ENCODE data around the gene ESF1. TPM values are rescaled to one million over a fixed set of nuclear protein-coding genes. Genes with fewer than 3 reads are reported as not detected.

The ESF1 gene
- total RNA-seq, 1 donor = 13.8 TPM

- no peak for TF ChIP-seq CTCF (IDR thresholded peaks at IDR 0.05; ENCODE audit: insufficient read depth, low read depth, low read length)
- no peak overlapping the region for H3K4me3 ChIP-seq (ENCODE audit: low read depth, low read length)
- DNase-seq (ENCODE audit: low read depth) = no peak
Observed at GRCh38 chr20:13791540-13792459, 7.1 kb upstream of the ESF1 start.

- TF ChIP-seq CTCF (IDR thresholded peaks at IDR 0.05; ENCODE audit: insufficient read depth, low read depth, low read length) = no peak
- H3K4me3 ChIP-seq (ENCODE audit: low read depth, low read length) = no peak overlapping the region
- DNase-seq (ENCODE audit: low read depth) = no peak
Observed at GRCh38 chr20:13790708-13791107, 6.0 kb upstream of the ESF1 start.

- H3K4me3 ChIP-seq (ENCODE audit: low read depth, low read length) = no peak overlapping the region
- peak; percentile 66 for TF ChIP-seq CTCF (IDR thresholded peaks at IDR 0.05; ENCODE audit: insufficient read depth, low read depth, low read length)
- DNase-seq (ENCODE audit: low read depth) = peak; percentile 70
Observed at GRCh38 chr20:13788167-13788834, 3.6 kb upstream of the ESF1 start.

- DNase-seq (ENCODE audit: low read depth) = no peak
- TF ChIP-seq CTCF (IDR thresholded peaks at IDR 0.05; ENCODE audit: insufficient read depth, low read depth, low read length) = no peak
- H3K4me3 ChIP-seq (ENCODE audit: low read depth, low read length) = peak overlapping the region; percentile 98
Observed at GRCh38 chr20:13786143-13786828, 1.6 kb upstream of the ESF1 start.

- peak overlapping the region; percentile 98 for H3K4me3 ChIP-seq (ENCODE audit: low read depth, low read length)
- no peak for DNase-seq (ENCODE audit: low read depth)
Observed at GRCh38 chr20:13784271-13784892, 337 bp downstream of the ESF1 start.

More at GRCh38 chr20:13784271-13784892, 337 bp downstream of the ESF1 start:
- TF ChIP-seq CTCF (IDR thresholded peaks at IDR 0.05; ENCODE audit: insufficient read depth, low read depth, low read length) = no peak

Data from fibroblast of villous mesenchyme (primary cell).